CD4-positive, alpha-beta T cell (primary cell): ENCODE measurements around the gene NOL11. TPM values are rescaled to one million over a fixed set of nuclear protein-coding genes. Genes with fewer than 3 reads are reported as not detected.
"Not testable (repeated sequence)": the region's sequence is repeated elsewhere in the genome, so short reads cannot be mapped to it uniquely, and the experiment has no call there.

Experiments
- ATAC-seq: fragments of 200-7000 bp; cut with Tn5 transposase; one replicate; pipeline ENCODE4 v1.10.0; 2022; ENCODE audit warnings: mild to moderate bottlenecking; ENCODE audit not compliant: poor library complexity
- CTCF ChIA-PET: fragments of 350-600 bp; sonication (Branson Sonifier 250); formaldehyde crosslinking; loops from one replicate; lab custom pipeline; 2021; ENCODE audit warnings: antibody characterized with exemption, inconsistent platforms; lab: Charles Lee
- POLR2A ChIA-PET: fragments of 350-600 bp; sonication (Branson Sonifier 250); formaldehyde crosslinking; loops from one replicate; lab custom pipeline; 2021; ENCODE audit warnings: antibody characterized with exemption, inconsistent platforms; lab: Charles Lee
- DNase-seq, 14 experiments: peaks; one replicate each; pipeline ENCODE4 v3.0.0-alpha.2; 2013 to 2020; ENCODE audit warnings: mixed read lengths in 2 of 14
- H3K27ac ChIP-seq, 2 donors: one replicate each; pipeline versions ENCODE4 v1.5.1 to v1.7.0; 2013; ENCODE audit warnings: low read length in 2 of 2, low read depth in 1 of 2, mild to moderate bottlenecking in 1 of 2
- H3K27me3 ChIP-seq, 2 experiments: 1 replicate in 1 of 2; 2 replicates in 1 of 2; pipeline versions ENCODE4 v1.6.1 to v1.7.0; 2013; ENCODE audit warnings: low read length in 2 of 2, control low read depth in 1 of 2, mild to moderate bottlenecking in 1 of 2, moderate library complexity in 1 of 2; ENCODE audit not compliant: insufficient read depth in 2 of 2, control insufficient read depth in 1 of 2
- H3K36me3 ChIP-seq: one replicate; pipeline ENCODE4 v1.6.1; 2013; ENCODE audit warnings: low read length, control low read depth; ENCODE audit not compliant: insufficient read depth
- H3K4me1 ChIP-seq: one replicate; pipeline ENCODE4 v1.6.1; 2013; ENCODE audit warnings: low read length, control low read depth; ENCODE audit not compliant: insufficient read depth
- H3K4me3 ChIP-seq: one replicate; pipeline ENCODE4 v1.5.1; 2013; ENCODE audit warnings: mild to moderate bottlenecking, low read length, moderate library complexity
- H3K9me3 ChIP-seq, 2 experiments: 1 replicate in 1 of 2; 2 replicates in 1 of 2; pipeline versions ENCODE4 v1.6.1 to v1.7.0; 2013; ENCODE audit warnings: low read length in 2 of 2, mild to moderate bottlenecking in 2 of 2, control low read depth in 1 of 2, moderate library complexity in 1 of 2; ENCODE audit not compliant: control insufficient read depth in 1 of 2, insufficient read depth in 1 of 2
- H3K27ac Mint-ChIP-seq: one replicate; pipeline ENCODE4 v1.8.0; 2020; ENCODE audit warnings: mixed read lengths
- H3K27me3 Mint-ChIP-seq: one replicate; pipeline ENCODE4 v1.8.0; 2021; ENCODE audit warnings: mixed read lengths
- H3K36me3 Mint-ChIP-seq: one replicate; pipeline ENCODE4 v1.8.0; 2021; ENCODE audit warnings: low read depth, mixed read lengths
- H3K4me1 Mint-ChIP-seq: one replicate; pipeline ENCODE4 v1.8.0; 2021; ENCODE audit warnings: low read depth, mixed read lengths
- H3K4me3 Mint-ChIP-seq: one replicate; pipeline ENCODE4 v1.8.0; 2020; ENCODE audit warnings: mild to moderate bottlenecking, mixed read lengths
- H3K9me3 Mint-ChIP-seq: one replicate; pipeline ENCODE4 v1.8.0; 2020; ENCODE audit warnings: mixed read lengths
- intact Hi-C, 2 experiments: fragments of 100-400 bp; cut with DNase I in 1 of 2; cut with micrococcal nuclease in 1 of 2; formaldehyde crosslinking; loops; one replicate each; pipeline versions ENCODE4 v1.15.1 to v1.9.0; 2023 to 2025; cut with DNase I, micrococcal nuclease
- total RNA-seq, 174 experiments: library from RNA in 2 of 174; stranded (reverse) in 2 of 174; gene quantifications; one replicate each; pipeline ENCODE4 v1.2.3 and lab custom pipeline; 2021 to 2026
- TF ChIP-seq, protein P1 (sequence below): fragments of 200-600 bp; IDR thresholded peaks from one replicate; pipeline ENCODE4 v1.8.0; 2022; ENCODE audit warnings: antibody characterized with exemption, mild to moderate bottlenecking

Gene NOL11
- total RNA-seq, 2 experiments from 2014 or later: 89.1 to 91.2 TPM

DNA sequence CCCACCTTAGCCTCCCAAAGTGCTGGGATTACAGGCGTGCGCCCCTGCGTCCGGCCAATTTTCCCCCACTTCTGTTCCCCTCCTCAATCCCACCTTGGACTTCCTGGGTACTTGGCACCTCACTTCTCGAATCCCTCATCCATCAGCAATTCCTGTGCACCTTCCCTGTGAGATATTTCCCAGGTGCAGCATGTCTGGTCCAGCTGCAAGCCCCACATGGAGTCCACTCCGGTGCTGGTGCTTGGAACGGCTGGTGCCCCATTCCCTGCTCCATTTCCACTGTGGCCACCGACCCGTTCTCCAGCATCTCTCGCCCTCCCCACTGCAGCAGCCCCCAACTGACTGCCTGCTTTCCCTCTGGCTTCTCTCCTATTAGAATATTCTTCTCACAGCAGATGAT is 35.3 kb downstream of the NOL11 start:
- ChIA-PET POLR2A (no interaction called here), CTCF (no interaction called here)
- Mint-ChIP-seq H3K4me1 (no peaks in the 10 kb centered on the region), H3K4me3 (no peak overlapping the region), H3K36me3 (peaks cover 38% of the 10 kb centered on the region), H3K27ac (no peak overlapping the region), H3K9me3 (no peaks in the 10 kb centered on the region), H3K27me3 (no peaks in the 10 kb centered on the region)
- no peak overlapping the region for H3K4me3 ChIP-seq
- no peak for ATAC-seq
- no peak overlapping the region for H3K27ac ChIP-seq
- no peaks in the 10 kb centered on the region for H3K27me3 ChIP-seq
- no peak for DNase-seq
- TF ChIP-seq, protein P1, sequence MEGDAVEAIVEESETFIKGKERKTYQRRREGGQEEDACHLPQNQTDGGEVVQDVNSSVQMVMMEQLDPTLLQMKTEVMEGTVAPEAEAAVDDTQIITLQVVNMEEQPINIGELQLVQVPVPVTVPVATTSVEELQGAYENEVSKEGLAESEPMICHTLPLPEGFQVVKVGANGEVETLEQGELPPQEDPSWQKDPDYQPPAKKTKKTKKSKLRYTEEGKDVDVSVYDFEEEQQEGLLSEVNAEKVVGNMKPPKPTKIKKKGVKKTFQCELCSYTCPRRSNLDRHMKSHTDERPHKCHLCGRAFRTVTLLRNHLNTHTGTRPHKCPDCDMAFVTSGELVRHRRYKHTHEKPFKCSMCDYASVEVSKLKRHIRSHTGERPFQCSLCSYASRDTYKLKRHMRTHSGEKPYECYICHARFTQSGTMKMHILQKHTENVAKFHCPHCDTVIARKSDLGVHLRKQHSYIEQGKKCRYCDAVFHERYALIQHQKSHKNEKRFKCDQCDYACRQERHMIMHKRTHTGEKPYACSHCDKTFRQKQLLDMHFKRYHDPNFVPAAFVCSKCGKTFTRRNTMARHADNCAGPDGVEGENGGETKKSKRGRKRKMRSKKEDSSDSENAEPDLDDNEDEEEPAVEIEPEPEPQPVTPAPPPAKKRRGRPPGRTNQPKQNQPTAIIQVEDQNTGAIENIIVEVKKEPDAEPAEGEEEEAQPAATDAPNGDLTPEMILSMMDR: no peak
- no peaks in the 10 kb centered on the region for H3K4me1 ChIP-seq
- H3K9me3 ChIP-seq: peaks cover 0 to 5% of the 10 kb centered on the region in 2 experiments
- peaks cover 31% of the 10 kb centered on the region for H3K36me3 ChIP-seq
- intact Hi-C loops: no loop called here

- H3K36me3 Mint-ChIP-seq: peaks cover 28% of the 10 kb centered on the region
- no peak overlapping the region for H3K4me3 Mint-ChIP-seq
- DNase-seq (no peak), ATAC-seq (no peak)
- H3K27ac Mint-ChIP-seq: no peak overlapping the region
- H3K9me3 Mint-ChIP-seq: no peaks in the 10 kb centered on the region
- TF ChIP-seq, protein P1: no peak
- H3K27me3 Mint-ChIP-seq: no peaks in the 10 kb centered on the region
- intact Hi-C loops: no loop called here
- POLR2A ChIA-PET: no interaction called here
- Histone ChIP-seq H3K36me3 (peaks cover 21% of the 10 kb centered on the region), H3K27me3 (no peaks in the 10 kb centered on the region), H3K4me3 (no peak overlapping the region), H3K27ac (no peak overlapping the region), H3K4me1 (no peaks in the 10 kb centered on the region), H3K9me3 (peaks cover 0 to 5% of the 10 kb centered on the region in 2 experiments)
- CTCF ChIA-PET: no interaction called here
- H3K4me1 Mint-ChIP-seq: no peaks in the 10 kb centered on the region
These were observed 36.3 kb downstream of the NOL11 start for GRCh38 chr17:67754001-67754400.

- DNase-seq: not testable (repeated sequence)
These were observed 37.0 kb downstream of the NOL11 start for GRCh38 chr17:67754686-67755085.

DNA sequence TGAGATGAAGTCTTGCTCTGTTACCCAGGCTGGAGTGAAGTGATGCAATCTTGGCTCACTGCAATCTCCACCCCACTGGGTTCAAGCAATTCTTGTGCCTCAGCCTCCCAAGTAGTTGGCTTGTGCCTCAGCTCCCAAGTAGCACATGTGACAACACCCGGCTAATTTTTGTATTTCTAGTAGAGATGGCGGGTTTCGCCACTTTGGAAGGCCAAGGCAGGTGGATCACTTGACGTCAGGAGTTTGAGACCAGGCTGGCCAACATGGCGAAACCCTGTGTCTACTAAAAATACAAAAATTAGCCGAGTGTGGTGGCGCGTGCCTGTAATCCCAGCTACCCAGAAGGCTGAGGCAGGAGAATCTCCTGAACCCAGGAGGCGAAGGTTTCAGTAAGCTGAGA is 39.0 kb downstream of the NOL11 start:
- H3K4me1 Mint-ChIP-seq, DNase-seq, H3K27me3 ChIP-seq, H3K4me1 ChIP-seq, POLR2A ChIA-PET, ATAC-seq, H3K27me3 Mint-ChIP-seq, H3K9me3 Mint-ChIP-seq, H3K27ac Mint-ChIP-seq, H3K4me3 ChIP-seq, CTCF ChIA-PET, H3K36me3 ChIP-seq, H3K4me3 Mint-ChIP-seq, intact Hi-C loops, H3K9me3 ChIP-seq, H3K27ac ChIP-seq: not testable (repeated sequence)
- peaks cover 10% of the 10 kb centered on the region for H3K36me3 Mint-ChIP-seq

More at GRCh38 chr17:67754686-67755085, 37.0 kb downstream of the NOL11 start:
- H3K4me1 ChIP-seq, H3K4me3 Mint-ChIP-seq, ATAC-seq, POLR2A ChIA-PET, H3K27ac ChIP-seq, H3K27me3 ChIP-seq, H3K9me3 Mint-ChIP-seq, H3K9me3 ChIP-seq, H3K27ac Mint-ChIP-seq, H3K4me3 ChIP-seq, H3K4me1 Mint-ChIP-seq, H3K27me3 Mint-ChIP-seq, intact Hi-C loops: not testable (repeated sequence)
- H3K36me3 Mint-ChIP-seq: peaks cover 24% of the 10 kb centered on the region
- peaks cover 17% of the 10 kb centered on the region for H3K36me3 ChIP-seq
- CTCF ChIA-PET: interaction anchor here (0.7 kb wide), 1 partner anchor 11 kb away, joined by 3 read pairs; no protein-coding TSS in a partner anchor
